A673 (cell line): Measurements from ENCODE around the gene NRXN3. TPM values are rescaled to one million over a fixed set of nuclear protein-coding genes. Genes with fewer than 3 reads are reported as not detected.

Experiments
- BruUV-seq: library from RNA; stranded (reverse); fragments of 400-500 nt; replicated peaks from 2 replicates; lab custom pipeline; 2021; lab: Mats Ljungman, UMichigan
- CTCF ChIA-PET: fragments of 300-600 bp; sonication (Branson Sonifier 250); formaldehyde crosslinking; loops from one replicate; lab custom pipeline; 2022; ENCODE audit warnings: antibody characterized with exemption; lab: Charles Lee
- POLR2A ChIA-PET: fragments of 300-600 bp; sonication (Branson Sonifier 250); formaldehyde crosslinking; loops from one replicate; lab custom pipeline; 2022; ENCODE audit warnings: antibody characterized with exemption; ENCODE audit not compliant: low non-redundant PET; lab: Charles Lee
- DNase-seq: peaks from one replicate; pipeline ENCODE4 v3.0.0-alpha.2; 2015; ENCODE audit warnings: low spot score
- H3K27ac ChIP-seq: fragments of 200-600 bp; sonication (generic); 2 replicates; pipeline ENCODE4 v1.5.1; 2016; ENCODE audit warnings: mixed run types, low read depth, mild to moderate bottlenecking, mixed read lengths, antibody characterized with exemption, low read length; ENCODE audit not compliant: poor library complexity, severe bottlenecking
- H3K27me3 ChIP-seq: fragments of 200-600 bp; sonication (generic); replicated peaks from 2 replicates; pipeline ENCODE4 v1.6.1; 2017; ENCODE audit warnings: mixed run types, low read depth, mild to moderate bottlenecking, mixed read lengths, antibody characterized with exemption, low read length; ENCODE audit not compliant: insufficient read depth, poor library complexity
- H3K36me3 ChIP-seq: fragments of 200-600 bp; sonication (generic); 2 replicates; pipeline ENCODE4 v1.6.1; 2016; ENCODE audit warnings: mixed run types, mild to moderate bottlenecking, mixed read lengths, antibody characterized with exemption, low read length; ENCODE audit not compliant: insufficient read depth, poor library complexity, severe bottlenecking
- H3K4me1 ChIP-seq: fragments of 200-600 bp; sonication (generic); 2 replicates; pipeline ENCODE4 v1.6.1; 2017; ENCODE audit warnings: mixed run types, mild to moderate bottlenecking, mixed read lengths, antibody characterized with exemption, low read length; ENCODE audit not compliant: insufficient read depth, poor library complexity, severe bottlenecking
- H3K4me3 ChIP-seq: fragments of 200-600 bp; sonication (generic); 2 replicates; pipeline ENCODE4 v1.5.1; 2016; ENCODE audit warnings: low read depth, mixed run types, mild to moderate bottlenecking, mixed read lengths, low read length; ENCODE audit not compliant: poor library complexity, severe bottlenecking
- H3K9me3 ChIP-seq: fragments of 200-600 bp; sonication (generic); 2 replicates; pipeline ENCODE4 v1.6.1; 2016; ENCODE audit warnings: mixed run types, low read depth, mild to moderate bottlenecking, mixed read lengths, antibody characterized with exemption, low read length; ENCODE audit not compliant: poor library complexity, severe bottlenecking
- EZH2 ChIP-seq: fragments of 200-600 bp; sonication (generic); IDR thresholded peaks from 2 replicates; pipeline ENCODE4 v1.6.1; 2017; ENCODE audit warnings: borderline replicate concordance, low read depth, mild to moderate bottlenecking, mixed read lengths, antibody characterized with exemption, low read length; ENCODE audit not compliant: poor library complexity, severe bottlenecking
- intact Hi-C: fragments of 100-400 bp; cut with micrococcal nuclease; formaldehyde crosslinking; loops from one replicate; pipeline ENCODE4 v1.10.0; 2022; ENCODE audit not compliant: unreplicated experiment
- total RNA-seq: library from RNA; stranded (reverse); gene quantifications from 2 replicates; pipeline ENCODE4 v1.2.3, GENCODE V29; 2021
- TF ChIP-seq, protein P1 (sequence below): fragments of 300-800, 200-600 bp; sonication (generic); conservative IDR thresholded peaks from 2 replicates; pipeline ENCODE4 v1.5.1; 2017; ENCODE audit warnings: low read depth, mild to moderate bottlenecking, antibody characterized with exemption, low read length, moderate library complexity, mixed read lengths

The NRXN3 gene
- total RNA-seq, 1 experiment from 2014 or later, result 0.21 TPM

DNA sequence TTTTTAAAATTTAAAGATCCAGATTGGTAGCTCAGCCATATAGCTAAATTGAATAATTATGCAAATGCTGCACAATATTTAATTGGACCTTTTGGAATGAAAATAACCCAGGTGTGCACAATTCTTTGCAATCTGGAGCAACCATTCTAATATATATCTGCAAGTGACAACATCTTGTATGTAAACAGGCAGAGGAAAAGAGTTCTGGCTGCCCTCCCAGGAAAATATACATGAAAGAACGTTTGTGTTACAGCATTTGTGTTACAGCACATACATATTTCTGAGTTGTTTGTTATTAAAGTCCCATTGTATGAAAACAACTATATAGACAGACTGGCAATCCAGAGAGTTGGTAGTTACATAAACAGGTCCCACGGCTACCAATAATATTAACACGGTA is 1663.6 kb downstream of the NRXN3 start:
- peaks cover 5% of the 10 kb centered on the region for H3K27me3 ChIP-seq
- DNase-seq, result no peak
- H3K9me3 ChIP-seq, result no peaks in the 10 kb centered on the region
- ChIA-PET CTCF (no interaction called here), POLR2A (no interaction called here)
- no peaks in the 10 kb centered on the region for H3K36me3 ChIP-seq
- intact Hi-C loops, result no loop called here
- H3K4me1 ChIP-seq, result peaks cover 35% of the 10 kb centered on the region
- H3K27ac ChIP-seq, result no peak overlapping the region
- H3K4me3 ChIP-seq, result no peak overlapping the region
- no TSS peak for BruUV-seq
- no peak for TF ChIP-seq EZH2
- TF ChIP-seq, protein P1, sequence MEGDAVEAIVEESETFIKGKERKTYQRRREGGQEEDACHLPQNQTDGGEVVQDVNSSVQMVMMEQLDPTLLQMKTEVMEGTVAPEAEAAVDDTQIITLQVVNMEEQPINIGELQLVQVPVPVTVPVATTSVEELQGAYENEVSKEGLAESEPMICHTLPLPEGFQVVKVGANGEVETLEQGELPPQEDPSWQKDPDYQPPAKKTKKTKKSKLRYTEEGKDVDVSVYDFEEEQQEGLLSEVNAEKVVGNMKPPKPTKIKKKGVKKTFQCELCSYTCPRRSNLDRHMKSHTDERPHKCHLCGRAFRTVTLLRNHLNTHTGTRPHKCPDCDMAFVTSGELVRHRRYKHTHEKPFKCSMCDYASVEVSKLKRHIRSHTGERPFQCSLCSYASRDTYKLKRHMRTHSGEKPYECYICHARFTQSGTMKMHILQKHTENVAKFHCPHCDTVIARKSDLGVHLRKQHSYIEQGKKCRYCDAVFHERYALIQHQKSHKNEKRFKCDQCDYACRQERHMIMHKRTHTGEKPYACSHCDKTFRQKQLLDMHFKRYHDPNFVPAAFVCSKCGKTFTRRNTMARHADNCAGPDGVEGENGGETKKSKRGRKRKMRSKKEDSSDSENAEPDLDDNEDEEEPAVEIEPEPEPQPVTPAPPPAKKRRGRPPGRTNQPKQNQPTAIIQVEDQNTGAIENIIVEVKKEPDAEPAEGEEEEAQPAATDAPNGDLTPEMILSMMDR, result no peak

DNA sequence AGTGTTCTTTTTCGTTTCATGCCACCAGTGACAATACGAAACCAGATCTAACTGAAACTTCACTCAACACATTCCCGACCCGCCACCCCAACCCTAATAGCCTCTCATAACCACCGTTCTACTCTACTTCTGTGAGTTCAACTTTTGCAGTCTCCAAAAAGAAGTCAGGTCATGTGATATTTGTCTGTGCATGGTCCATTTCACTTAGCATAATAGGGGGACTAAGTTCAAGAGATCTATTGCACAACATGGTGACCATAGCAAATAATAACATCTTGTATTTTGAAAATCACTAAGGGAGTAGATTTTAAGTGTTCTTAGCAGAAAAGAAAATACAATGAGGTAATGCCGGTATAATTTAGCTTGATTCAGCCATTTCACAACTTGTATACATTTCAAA is 1664.7 kb downstream of the NRXN3 start:
- Histone ChIP-seq H3K27me3 (peaks cover 5% of the 10 kb centered on the region), H3K4me1 (peaks cover 27% of the 10 kb centered on the region), H3K9me3 (no peaks in the 10 kb centered on the region), H3K27ac (no peak overlapping the region), H3K36me3 (no peaks in the 10 kb centered on the region), H3K4me3 (no peak overlapping the region)
- ChIA-PET CTCF (no interaction called here), POLR2A (no interaction called here)
- TF ChIP-seq, protein P1, result no peak
- TF ChIP-seq EZH2, result no peak
- DNase-seq, result no peak
- no TSS peak for BruUV-seq
- intact Hi-C loops, result no loop called here

DNA sequence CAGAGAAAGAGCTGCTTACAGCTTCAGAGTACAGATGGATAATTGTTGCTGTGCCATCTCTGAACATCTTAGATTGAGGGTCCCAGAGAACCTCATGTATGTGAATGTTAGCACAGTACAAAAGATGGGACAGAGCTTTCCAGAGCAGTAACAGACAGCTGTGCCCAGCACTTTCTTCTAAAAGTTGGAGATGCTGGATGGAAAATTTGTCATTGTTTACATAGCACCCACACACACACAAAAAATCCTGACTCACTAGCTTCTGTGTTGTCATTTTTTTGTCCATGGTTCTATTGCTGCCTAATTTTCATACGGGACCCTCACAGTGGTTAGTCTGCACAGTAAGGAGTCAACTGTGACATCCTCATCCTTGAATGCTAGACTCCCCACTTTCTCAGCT is 1666.4 kb downstream of the NRXN3 start:
- ChIA-PET POLR2A (no interaction called here), CTCF (interaction anchor here (0.6 kb wide), 1 partner anchor 903 kb away, joined by 7 read pairs; no protein-coding TSS in a partner anchor)
- intact Hi-C loops, result no loop called here
- TF ChIP-seq, protein P1, result no peak
- TF ChIP-seq EZH2, result no peak
- no peak overlapping the region for H3K4me3 ChIP-seq
- H3K36me3 ChIP-seq, result no peaks in the 10 kb centered on the region
- H3K9me3 ChIP-seq, result no peaks in the 10 kb centered on the region
- no peak for DNase-seq
- peaks cover 25% of the 10 kb centered on the region for H3K4me1 ChIP-seq
- no TSS peak for BruUV-seq
- no peak overlapping the region for H3K27ac ChIP-seq
- peaks cover 5% of the 10 kb centered on the region for H3K27me3 ChIP-seq
